Hepatocyte (in vitro differentiated cells): ENCODE results near the gene COX4I2.

Experiments
- CTCF ChIP-seq: fragments of 200-600 bp; sonication (generic); IDR thresholded peaks from 2 replicates; pipeline ENCODE4 v1.5.1; 2016; ENCODE audit warnings: antibody characterized with exemption, mild to moderate bottlenecking; ENCODE audit not compliant: poor library complexity
- EZH2 ChIP-seq: fragments of 200-600 bp; sonication (generic); IDR thresholded peaks from 2 replicates; pipeline ENCODE4 v1.6.1; 2016; ENCODE audit warnings: antibody characterized with exemption, mild to moderate bottlenecking, borderline replicate concordance

- TF ChIP-seq CTCF (no peak), EZH2 (no peak)
Observed at GRCh38 chr20:31608251-31608945, 29.3 kb upstream of the COX4I2 start.
